Osteoblast (primary cell): Measurements from ENCODE around the gene DEK. TPM values are rescaled to one million over a fixed set of nuclear protein-coding genes. Genes with fewer than 3 reads are reported as not detected.

Experiments used
- DNase-seq: peaks from one replicate; pipeline ENCODE4 v3.0.0; 2011; ENCODE audit warnings: low spot score, mixed read lengths; ENCODE audit not compliant: insufficient read length; ENCODE audit errors: missing footprints
- H2AFZ ChIP-seq: 2 replicates; pipeline ENCODE4 v1.6.0; 2011; ENCODE audit warnings: mild to moderate bottlenecking, low read length
- H3K27ac ChIP-seq: 2 replicates; pipeline ENCODE4 v1.5.1; 2011; ENCODE audit warnings: mild to moderate bottlenecking, low read depth, low read length, moderate library complexity
- H3K27me3 ChIP-seq: 2 replicates; pipeline ENCODE4 v1.6.0; 2012; ENCODE audit warnings: mild to moderate bottlenecking, control low read depth, inconsistent platforms, low read length, moderate library complexity; ENCODE audit not compliant: insufficient read depth
- H3K36me3 ChIP-seq: 2 replicates; pipeline ENCODE4 v1.5.1; 2011; ENCODE audit warnings: mild to moderate bottlenecking, low read length, control low read depth, moderate library complexity; ENCODE audit not compliant: insufficient read depth
- H3K4me1 ChIP-seq: 2 replicates; pipeline ENCODE4 v1.5.1; 2011; ENCODE audit warnings: mild to moderate bottlenecking, low read length, control low read depth, moderate library complexity; ENCODE audit not compliant: insufficient read depth
- H3K4me2 ChIP-seq: 2 replicates; pipeline ENCODE4 v1.6.0; 2011; ENCODE audit warnings: mild to moderate bottlenecking, low read length; ENCODE audit not compliant: insufficient read depth
- H3K4me3 ChIP-seq: fragments of 200-600 bp; sonication (generic); 3 replicates; pipeline ENCODE4 v1.5.1; 2012; ENCODE audit warnings: mild to moderate bottlenecking, low read length, inconsistent platforms; ENCODE audit not compliant: insufficient read depth
- H3K79me2 ChIP-seq: 2 replicates; pipeline ENCODE4 v1.6.0; 2012; ENCODE audit warnings: mild to moderate bottlenecking, low read length, control low read depth, inconsistent platforms; ENCODE audit not compliant: insufficient read depth
- H3K9me3 ChIP-seq: 2 replicates; pipeline ENCODE4 v1.5.1; 2011; ENCODE audit warnings: low read depth, low read length, control low read depth
- H4K20me1 ChIP-seq: 2 replicates; pipeline ENCODE4 v1.6.0; 2012; ENCODE audit warnings: mild to moderate bottlenecking, low read length, control low read depth; ENCODE audit not compliant: insufficient read depth
- CTCF ChIP-seq: IDR thresholded peaks from 2 replicates; pipeline ENCODE4 v1.5.1; 2011; ENCODE audit warnings: mild to moderate bottlenecking, low read depth, low read length, moderate library complexity; ENCODE audit errors: extremely low read depth
- total RNA-seq: library from RNA; depleted of rRNA; stranded (reverse); fragments of >200 nt; gene quantifications from 2 replicates; pipeline ENCODE4 v1.2.3, GENCODE V29; 2012

The DEK gene
- total RNA-seq, 1 donor: 102 TPM

- no peak for DNase-seq
- Histone ChIP-seq H3K4me3 (no peak overlapping the region), H3K4me2 (no peak overlapping the region), H3K36me3 (no peaks in the 10 kb centered on the region), H3K9me3 (no peaks in the 10 kb centered on the region), H3K79me2 (peaks cover 25% of the 10 kb centered on the region), H2AFZ (no peak overlapping the region), H3K27me3 (no peaks in the 10 kb centered on the region), H4K20me1 (peaks cover 4% of the 10 kb centered on the region), H3K4me1 (peaks cover 14% of the 10 kb centered on the region), H3K27ac (no peak overlapping the region)
- no peak for TF ChIP-seq CTCF
Measured at GRCh38 chr6:18266523-18266912, 2.2 kb upstream of the DEK start.

GRCh38 chr6:18265787-18266522, 1.6 kb upstream of the DEK start:
- H3K4me1 ChIP-seq: peaks cover 19% of the 10 kb centered on the region
- no peak overlapping the region for H2AFZ ChIP-seq
- H3K4me2 ChIP-seq: no peak overlapping the region
- no peak overlapping the region for H3K4me3 ChIP-seq
- DNase-seq: no peak
- H3K79me2 ChIP-seq: peaks cover 31% of the 10 kb centered on the region
- H3K27ac ChIP-seq: no peak overlapping the region
- TF ChIP-seq CTCF: no peak
- no peaks in the 10 kb centered on the region for H3K27me3 ChIP-seq
- peaks cover 6% of the 10 kb centered on the region for H4K20me1 ChIP-seq
- no peaks in the 10 kb centered on the region for H3K9me3 ChIP-seq
- H3K36me3 ChIP-seq: no peaks in the 10 kb centered on the region

- H3K4me1 ChIP-seq: peaks cover 29% of the 10 kb centered on the region
- peaks cover 7% of the 10 kb centered on the region for H4K20me1 ChIP-seq
- H3K27me3 ChIP-seq: no peaks in the 10 kb centered on the region
- H3K9me3 ChIP-seq: no peaks in the 10 kb centered on the region
- no peak for TF ChIP-seq CTCF
- peak overlapping the region; percentile 92 for H3K4me3 ChIP-seq
- peak overlapping the region; percentile 92 for H2AFZ ChIP-seq
- H3K36me3 ChIP-seq: no peaks in the 10 kb centered on the region
- H3K27ac ChIP-seq: peak overlapping the region; percentile 59
- peaks cover 41% of the 10 kb centered on the region for H3K79me2 ChIP-seq
- peak overlapping the region; percentile 82 for H3K4me2 ChIP-seq
- DNase-seq: no peak
Measured at GRCh38 chr6:18264923-18265377, 620 bp upstream of the DEK start.

- no peak for DNase-seq
- peak overlapping the region; percentile 92 for H3K4me2 ChIP-seq
- peak overlapping the region; percentile 92 for H3K4me3 ChIP-seq
- H3K9me3 ChIP-seq: no peaks in the 10 kb centered on the region
- H3K27ac ChIP-seq: peak overlapping the region; percentile 73
- H3K4me1 ChIP-seq: peaks cover 33% of the 10 kb centered on the region
- no peaks in the 10 kb centered on the region for H3K36me3 ChIP-seq
- TF ChIP-seq CTCF: no peak
- peaks cover 53% of the 10 kb centered on the region for H3K79me2 ChIP-seq
- peak overlapping the region; percentile 86 for H2AFZ ChIP-seq
- H4K20me1 ChIP-seq: peaks cover 7% of the 10 kb centered on the region
- no peaks in the 10 kb centered on the region for H3K27me3 ChIP-seq
Measured at GRCh38 chr6:18263418-18264218, 712 bp downstream of the DEK start.
